HepG2 (cell line): ENCODE measurements around the gene ADAT3. TPM values are rescaled to one million over a fixed set of nuclear protein-coding genes. Genes with fewer than 3 reads are reported as not detected.

Source experiments
- ATAC-seq: fragments of 200-7000 bp; cut with Tn5 transposase; 3 replicates; pipeline ENCODE4 v1.9.1; 2020; ENCODE audit warnings: mild to moderate bottlenecking, moderate library complexity
- BruUV-seq: library from RNA; stranded (reverse); fragments of 400-500 nt; replicated peaks from 2 replicates; lab custom pipeline; 2021; lab: Mats Ljungman, UMichigan
- CTCF ChIA-PET: fragments of 300-600 bp; formaldehyde crosslinking; extraction: SDS; loops from one replicate; lab custom pipeline; 2021; ENCODE audit warnings: low total read pairs, inconsistent platforms, low intra/inter-chr PET ratio; lab: Yijun Ruan, JAX
- POLR2A ChIA-PET: fragments of 350-600 bp; sonication (Branson Sonifier 250); formaldehyde crosslinking; loops from one replicate; lab custom pipeline; 2020; ENCODE audit warnings: antibody characterized with exemption, inconsistent platforms; lab: Yijun Ruan, JAX
- DNase-seq: peaks from one replicate; pipeline ENCODE4 v3.0.0-alpha.2; 2015; ENCODE audit warnings: low spot score
- FAIRE-seq: peaks from 3 replicates; lab custom pipeline; 2011; peaks lifted over from hg19 to GRCh38; lab: Jason Lieb, UNC
- H2AFZ ChIP-seq: one replicate; pipeline ENCODE4 v1.6.1; 2011; ENCODE audit warnings: low read length, inconsistent platforms
- H3K27ac ChIP-seq: fragments of 300-600 bp; 3 replicates; pipeline ENCODE4 v1.8.0; 2011; ENCODE audit warnings: mixed run types, mild to moderate bottlenecking, mixed read lengths, low read length, inconsistent platforms; ENCODE audit not compliant: insufficient read depth; ENCODE audit errors: extremely low read length
- H3K27me3 ChIP-seq, 2 experiments: fragments of 200-600 bp in 1 of 2; 2 replicates in 1 of 2; 3 replicates in 1 of 2; pipeline versions ENCODE4 v1.6.0 to v1.8.0; 2011; ENCODE audit warnings: low read length in 2 of 2, mild to moderate bottlenecking in 2 of 2, moderate library complexity in 2 of 2, inconsistent platforms in 1 of 2; ENCODE audit not compliant: insufficient read depth in 2 of 2, control insufficient read depth in 1 of 2
- H3K36me3 ChIP-seq, 2 experiments: fragments of 200-600 bp in 1 of 2; replicated peaks in 1 of 2; 2 replicates in 1 of 2; 3 replicates in 1 of 2; pipeline versions ENCODE4 v1.5.1 to v1.8.0; 2011; ENCODE audit warnings: low read length in 2 of 2, inconsistent platforms in 1 of 2; ENCODE audit not compliant: insufficient read depth in 2 of 2, control insufficient read depth in 1 of 2
- H3K4me1 ChIP-seq: 2 replicates; pipeline ENCODE4 v1.5.1; 2012; ENCODE audit warnings: low read length, inconsistent platforms; ENCODE audit not compliant: insufficient read depth
- H3K4me2 ChIP-seq: 2 replicates; pipeline ENCODE4 v1.6.0; 2011; ENCODE audit warnings: low read depth, low read length, inconsistent platforms
- H3K4me3 ChIP-seq, 3 experiments: fragments of 200-600 bp in 1 of 3; sonication (generic), shearing (Covaris generic) in 1 of 3; replicated peaks in 1 of 3; 2 replicates each; pipeline ENCODE4 v1.5.1; 2011 to 2016; ENCODE audit warnings: low read length in 3 of 3, inconsistent platforms in 2 of 3, low read depth in 2 of 3, mild to moderate bottlenecking in 2 of 3, control low read depth in 1 of 3, mixed read lengths in 1 of 3; ENCODE audit not compliant: insufficient read depth in 1 of 3
- H3K79me2 ChIP-seq: one replicate; pipeline ENCODE4 v1.6.1; 2011; ENCODE audit warnings: low read length, inconsistent platforms; ENCODE audit not compliant: insufficient read depth
- H3K9ac ChIP-seq: 2 replicates; pipeline ENCODE4 v1.6.0; 2011; ENCODE audit warnings: mild to moderate bottlenecking, low read depth, low read length, inconsistent platforms; ENCODE audit not compliant: insufficient read depth
- H3K9me3 ChIP-seq: 2 replicates; pipeline ENCODE4 v1.5.1; 2012; ENCODE audit warnings: mild to moderate bottlenecking, low read length
- H4K20me1 ChIP-seq: 2 replicates; pipeline ENCODE4 v1.6.0; 2011; ENCODE audit warnings: inconsistent platforms, mild to moderate bottlenecking, low read length, moderate library complexity; ENCODE audit not compliant: insufficient read depth
- NFYC ChIP-seq: IDR thresholded peaks from 2 replicates; pipeline ENCODE4 v1.6.1; 2016; ENCODE audit warnings: missing genetic modification reagents, missing compliant biosample characterization
- RERE ChIP-seq: IDR thresholded peaks from 2 replicates; pipeline ENCODE4 v1.6.1; 2016; ENCODE audit warnings: low read depth, missing genetic modification reagents, missing compliant biosample characterization
- SMAD1 ChIP-seq: sonication (generic); formaldehyde crosslinking; IDR thresholded peaks from 2 replicates; pipeline ENCODE4 v1.4.0; 2020; ENCODE audit warnings: missing genetic modification reagents, low read depth, mild to moderate bottlenecking, borderline replicate concordance
- STAT6 ChIP-seq: sonication (generic); formaldehyde crosslinking; IDR thresholded peaks from 2 replicates; pipeline ENCODE4 v1.4.0; 2020; ENCODE audit warnings: missing genetic modification reagents, mild to moderate bottlenecking, borderline replicate concordance
- YY1 ChIP-seq: IDR thresholded peaks from 2 replicates; pipeline ENCODE4 v1.6.1; 2011; ENCODE audit warnings: low read length, low read depth, moderate library complexity, mild to moderate bottlenecking; ENCODE audit not compliant: insufficient read depth, insufficient replicate concordance
- ZKSCAN5 ChIP-seq: sonication (generic); formaldehyde crosslinking; IDR thresholded peaks from 2 replicates; pipeline ENCODE4 v1.5.1; 2020; ENCODE audit warnings: mild to moderate bottlenecking, missing genetic modification reagents
- ZNF260 ChIP-seq: sonication (generic); formaldehyde crosslinking; IDR thresholded peaks from 2 replicates; pipeline ENCODE4 v1.4.0; 2020; ENCODE audit warnings: missing genetic modification reagents, low read depth, mild to moderate bottlenecking, borderline replicate concordance
- ZNF792 ChIP-seq: IDR thresholded peaks from 2 replicates; pipeline ENCODE4 v1.6.1; 2016
- WGBS: methylation state at CpG from one replicate; pipeline ENCODE4 v1.1.6; 2017; ENCODE audit warnings: low lambda C conversion rate; 5-methylcytosine and 5-hydroxymethylcytosine counted together
- in situ Hi-C: cut with HindIII; loops from 2 replicates; pipeline ENCODE4 v1.10.0; 2017; ENCODE audit warnings: low pct_unique_long_range_greater_than_20kb; ENCODE audit not compliant: extremely low pct_ligation_motif_present
- intact Hi-C: fragments of 100-400 bp; cut with micrococcal nuclease; formaldehyde crosslinking; loops from one replicate; pipeline ENCODE4 v1.10.0; 2022; ENCODE audit not compliant: unreplicated experiment
- polyA plus RNA-seq, 8 experiments: library from polyadenylated mRNA; depleted of rRNA in 3 of 8; stranded (reverse) in 7 of 8; unstranded in 1 of 8; fragments of >200 nt; fragmentation: Illumina TruSeq in 4 of 8; extraction: Trizol in 4 of 8; gene quantifications; 2 replicates each; pipeline versions ENCODE4 v1.2.1 to v1.2.3, GENCODE V29; 2011 to 2016; ENCODE audit warnings: low read depth in 4 of 8, missing spikeins in 1 of 8, mixed read lengths in 1 of 8; ENCODE audit not compliant: insufficient read depth in 1 of 8
- total RNA-seq, 5 experiments: library from RNA; depleted of rRNA; stranded (reverse); fragments of >200 nt; fragmentation: Illumina TruSeq; extraction: Trizol; gene quantifications; 2 replicates each; pipeline ENCODE4 v1.2.3, GENCODE V29; 2016; ENCODE audit warnings: low read depth in 1 of 5

The ADAT3 gene
- total and polyA plus RNA-seq, 2 of the 13 experiments (the other 11 are each of a cell fraction or from before 2014, with no cell fraction given) = 0.95 to 3.5 TPM

- H4K20me1 ChIP-seq = no peaks in the 10 kb centered on the region
- ATAC-seq = no peak
- in situ Hi-C loops (no loop called here), intact Hi-C loops (no loop called here)
- ChIA-PET CTCF (no interaction called here), POLR2A (no interaction called here)
- H3K9me3 ChIP-seq = no peaks in the 10 kb centered on the region
- no peak for FAIRE-seq
- H3K36me3 ChIP-seq = peaks cover 25 to 35% of the 10 kb centered on the region in 2 experiments; a peak in 4 of 5 replicates
- H3K4me3 ChIP-seq = no peak overlapping the region
- H3K4me1 ChIP-seq = no peaks in the 10 kb centered on the region
- 98% methylated on average over 21 of the region's 23 CpGs for WGBS
- no peaks in the 10 kb centered on the region for H3K27me3 ChIP-seq
- TF ChIP-seq SMAD1 = no peak
- TF ChIP-seq YY1 = no peak
- no peak for TF ChIP-seq STAT6 (CRISPR knock-in tag)
- no peak for TF ChIP-seq ZKSCAN5
- no peak for TF ChIP-seq NFYC (CRISPR knock-in tag)
- no peak for TF ChIP-seq ZNF792
- TF ChIP-seq RERE (CRISPR knock-in tag) = no peak
- no peak for TF ChIP-seq ZNF260
- H2AFZ ChIP-seq = no peak overlapping the region
- no peak for DNase-seq
- no peak overlapping the region for H3K4me2 ChIP-seq
- no TSS peak for BruUV-seq
- no peaks in the 10 kb centered on the region for H3K79me2 ChIP-seq
- H3K9ac ChIP-seq = no peak overlapping the region
- no peak overlapping the region for H3K27ac ChIP-seq
Observed at GRCh38 chr19:1922803-1923202, 17.6 kb downstream of the ADAT3 start.
